Upper lobe of left lung (tissue), 4 donors: Measurements from ENCODE around the gene C6orf132.

Experiments
- POLR2A ChIP-seq, 4 donors: fragments of 450-650 bp; IDR thresholded peaks; one replicate each; pipeline ENCODE4 v1.5.1; 2016 to 2017; ENCODE audit warnings: antibody characterized with exemption in 4 of 4, mild to moderate bottlenecking in 2 of 4
- TF ChIP-seq, protein P1 (sequence below), 6 experiments: fragments of 450-650 bp in 4 of 6; fragments of 200-600 bp in 2 of 6; sonication (generic) in 2 of 6; IDR thresholded peaks; one replicate each; pipeline ENCODE4 v1.5.1; 2016 to 2019; ENCODE audit warnings: antibody characterized with exemption in 6 of 6

DNA sequence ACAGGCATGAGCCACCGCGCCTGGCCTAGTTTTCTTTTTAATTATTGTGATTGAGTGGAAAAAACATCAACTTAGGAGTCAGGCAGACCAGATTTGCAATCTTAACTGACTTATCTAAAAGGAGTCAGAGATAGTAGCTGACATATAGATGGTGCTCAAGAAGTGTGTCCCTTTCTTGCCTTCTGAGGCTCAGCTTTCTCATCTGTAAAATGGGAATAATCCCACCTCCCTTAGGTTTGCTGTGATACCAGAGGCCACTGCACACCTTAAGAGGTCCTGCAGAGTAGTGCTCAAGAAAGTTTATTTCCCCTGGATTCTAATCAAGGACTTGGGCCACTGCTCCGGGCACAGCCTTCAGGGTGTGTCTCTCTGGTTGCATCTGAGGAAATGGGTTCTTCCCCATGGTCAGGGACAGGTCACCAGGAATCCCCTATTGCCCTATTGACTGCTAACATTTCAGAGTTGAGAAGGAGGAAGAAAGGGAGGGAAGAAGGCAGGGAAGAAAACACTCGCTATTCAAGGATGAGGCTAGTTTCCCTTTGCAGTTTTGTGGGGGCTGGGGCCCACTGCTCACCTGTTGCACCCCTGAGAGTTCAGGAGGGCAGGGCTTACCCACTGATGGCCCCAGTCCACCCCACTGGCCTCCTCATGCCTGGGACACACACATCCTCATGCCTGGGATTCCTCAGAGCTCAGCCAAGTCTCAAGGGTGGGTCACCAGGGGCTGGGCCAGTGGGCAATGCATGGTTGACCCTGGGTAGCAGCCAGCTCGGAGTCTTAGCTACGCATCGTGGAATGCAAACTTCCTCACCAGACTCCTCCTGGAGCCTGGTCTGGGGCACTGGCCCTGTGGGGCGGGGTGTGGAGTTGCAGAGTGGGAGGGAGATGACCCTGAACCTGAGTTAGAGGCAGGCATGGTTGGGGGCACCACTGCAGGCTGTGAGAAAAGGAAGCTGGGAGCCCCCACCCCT lies 21.2 kb downstream of the C6orf132 start:
- TF ChIP-seq, protein P1, sequence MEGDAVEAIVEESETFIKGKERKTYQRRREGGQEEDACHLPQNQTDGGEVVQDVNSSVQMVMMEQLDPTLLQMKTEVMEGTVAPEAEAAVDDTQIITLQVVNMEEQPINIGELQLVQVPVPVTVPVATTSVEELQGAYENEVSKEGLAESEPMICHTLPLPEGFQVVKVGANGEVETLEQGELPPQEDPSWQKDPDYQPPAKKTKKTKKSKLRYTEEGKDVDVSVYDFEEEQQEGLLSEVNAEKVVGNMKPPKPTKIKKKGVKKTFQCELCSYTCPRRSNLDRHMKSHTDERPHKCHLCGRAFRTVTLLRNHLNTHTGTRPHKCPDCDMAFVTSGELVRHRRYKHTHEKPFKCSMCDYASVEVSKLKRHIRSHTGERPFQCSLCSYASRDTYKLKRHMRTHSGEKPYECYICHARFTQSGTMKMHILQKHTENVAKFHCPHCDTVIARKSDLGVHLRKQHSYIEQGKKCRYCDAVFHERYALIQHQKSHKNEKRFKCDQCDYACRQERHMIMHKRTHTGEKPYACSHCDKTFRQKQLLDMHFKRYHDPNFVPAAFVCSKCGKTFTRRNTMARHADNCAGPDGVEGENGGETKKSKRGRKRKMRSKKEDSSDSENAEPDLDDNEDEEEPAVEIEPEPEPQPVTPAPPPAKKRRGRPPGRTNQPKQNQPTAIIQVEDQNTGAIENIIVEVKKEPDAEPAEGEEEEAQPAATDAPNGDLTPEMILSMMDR (IDR thresholded peaks at IDR 0.05): no peak
- no peak for TF ChIP-seq POLR2A (IDR thresholded peaks at IDR 0.05)
